Activated CD8-positive, alpha-beta T cell treated with anti-CD3 and anti-CD28 coated beads, Interleukin-2, amount 10 ng/mL, durations not matched to agents 7 days and 5 days (primary cell): ENCODE data around the gene VOPP1. TPM values are rescaled to one million over a fixed set of nuclear protein-coding genes. Genes with fewer than 3 reads are reported as not detected.

Experiments
- ATAC-seq: fragments of 150-1000 bp; cut with Tn5 transposase; one replicate; pipeline ENCODE4 v1.10.0; 2021; ENCODE audit warnings: moderate library complexity
- CTCF ChIA-PET: fragments of 350-600 bp; sonication (Branson Sonifier 250); formaldehyde crosslinking; loops from one replicate; lab custom pipeline; 2021; ENCODE audit warnings: antibody characterized with exemption; lab: Charles Lee
- POLR2A ChIA-PET: fragments of 350-600 bp; sonication (Branson Sonifier 250); formaldehyde crosslinking; loops from one replicate; lab custom pipeline; 2021; ENCODE audit warnings: antibody characterized with exemption; lab: Charles Lee
- DNase-seq: peaks from one replicate; pipeline ENCODE4 v3.0.0-alpha.2; 2020
- H3K27ac Mint-ChIP-seq: one replicate; pipeline ENCODE4 v1.8.0; 2021; ENCODE audit warnings: mild to moderate bottlenecking, mixed read lengths
- H3K27me3 Mint-ChIP-seq: one replicate; pipeline ENCODE4 v1.8.0; 2021; ENCODE audit warnings: low read depth, mixed read lengths
- H3K36me3 Mint-ChIP-seq: one replicate; pipeline ENCODE4 v1.8.0; 2021; ENCODE audit warnings: low read depth, mixed read lengths
- H3K4me1 Mint-ChIP-seq: one replicate; pipeline ENCODE4 v1.8.0; 2021; ENCODE audit warnings: low read depth, mixed read lengths
- H3K4me3 Mint-ChIP-seq: one replicate; pipeline ENCODE4 v1.8.0; 2021; ENCODE audit warnings: mild to moderate bottlenecking, mixed read lengths
- H3K9me3 Mint-ChIP-seq: one replicate; pipeline ENCODE4 v1.8.0; 2022; ENCODE audit warnings: mixed read lengths; ENCODE audit not compliant: insufficient read depth
- total RNA-seq, 2 experiments: library from RNA; stranded (reverse); gene quantifications; one replicate each; pipeline ENCODE4 v1.2.3, GENCODE V29; 2021

The VOPP1 gene
- total RNA-seq, 2 experiments from 2014 or later, result 44.5 to 45.3 TPM

DNA sequence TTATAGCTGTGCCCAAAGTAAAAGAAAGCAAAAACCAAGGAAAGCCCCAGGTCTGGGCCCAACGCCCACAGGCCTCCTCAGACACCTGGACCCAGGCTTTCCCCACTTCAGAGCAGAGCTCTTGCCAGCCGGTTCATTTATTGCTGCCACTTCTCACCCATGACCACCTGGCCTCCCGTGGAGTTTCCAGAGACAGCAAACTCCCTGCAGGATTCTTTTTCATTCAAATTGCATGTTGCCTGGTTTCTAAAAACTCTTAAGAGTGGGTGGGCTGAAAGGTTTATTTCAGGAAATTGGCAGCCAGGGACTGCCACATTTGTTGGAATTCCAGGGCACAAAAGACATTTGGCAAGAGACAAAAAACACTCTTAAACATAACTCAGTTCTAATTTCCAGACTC lies 4.7 kb downstream of the VOPP1 start:
- no peaks in the 10 kb centered on the region for H3K9me3 Mint-ChIP-seq
- no peak overlapping the region for H3K27ac Mint-ChIP-seq
- no peaks in the 10 kb centered on the region for H3K27me3 Mint-ChIP-seq
- ChIA-PET POLR2A (interaction anchor here (8.5 kb wide), 1 partner anchor 34 kb away, joined by 83 read pairs; no protein-coding TSS in a partner anchor), CTCF (interaction anchor here (0.9 to 4.1 kb wide), 2 partner anchors 13 to 35 kb away, joined by 3 to 15 read pairs; no protein-coding TSS in a partner anchor)
- DNase-seq (no peak), ATAC-seq (no peak)
- H3K4me1 Mint-ChIP-seq, result peaks cover 60% of the 10 kb centered on the region
- H3K4me3 Mint-ChIP-seq, result no peak overlapping the region
- peaks cover 18% of the 10 kb centered on the region for H3K36me3 Mint-ChIP-seq

DNA sequence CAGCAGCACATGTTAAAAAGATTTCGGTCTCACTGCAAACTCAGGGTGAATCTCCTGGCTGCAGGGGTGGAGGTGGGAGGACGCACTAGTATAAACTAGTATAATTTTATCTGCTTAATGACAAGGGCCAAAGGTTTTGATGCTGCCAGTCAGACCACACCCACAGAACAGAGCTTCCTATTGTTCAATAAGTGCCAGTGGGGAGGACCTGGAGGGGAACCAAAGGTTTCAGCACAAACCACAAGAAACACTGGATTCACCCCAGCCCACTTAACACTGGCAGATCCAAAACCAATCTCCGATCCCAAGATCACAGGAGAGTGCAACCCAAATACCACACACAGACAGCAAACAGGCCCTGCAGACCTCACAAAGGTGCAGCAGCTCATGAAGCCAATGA lies 6.6 kb downstream of the VOPP1 start:
- H3K36me3 Mint-ChIP-seq, result peaks cover 23% of the 10 kb centered on the region
- H3K27me3 Mint-ChIP-seq, result no peaks in the 10 kb centered on the region
- H3K9me3 Mint-ChIP-seq, result no peaks in the 10 kb centered on the region
- CTCF ChIA-PET, result interaction anchor here (1.0 to 4.1 kb wide), 4 partner anchors 9 to 86 kb away, joined by 3 to 15 read pairs (median 4); no protein-coding TSS in a partner anchor
- POLR2A ChIA-PET, result interaction anchor here (0.8 to 1.5 kb wide), 3 partner anchors 11 to 31 kb away, joined by 3 to 4 read pairs (median 4); no protein-coding TSS in a partner anchor
- H3K4me3 Mint-ChIP-seq, result no peak overlapping the region
- H3K4me1 Mint-ChIP-seq, result peaks cover 58% of the 10 kb centered on the region
- DNase-seq (no peak), ATAC-seq (no peak)
- no peak overlapping the region for H3K27ac Mint-ChIP-seq

DNA sequence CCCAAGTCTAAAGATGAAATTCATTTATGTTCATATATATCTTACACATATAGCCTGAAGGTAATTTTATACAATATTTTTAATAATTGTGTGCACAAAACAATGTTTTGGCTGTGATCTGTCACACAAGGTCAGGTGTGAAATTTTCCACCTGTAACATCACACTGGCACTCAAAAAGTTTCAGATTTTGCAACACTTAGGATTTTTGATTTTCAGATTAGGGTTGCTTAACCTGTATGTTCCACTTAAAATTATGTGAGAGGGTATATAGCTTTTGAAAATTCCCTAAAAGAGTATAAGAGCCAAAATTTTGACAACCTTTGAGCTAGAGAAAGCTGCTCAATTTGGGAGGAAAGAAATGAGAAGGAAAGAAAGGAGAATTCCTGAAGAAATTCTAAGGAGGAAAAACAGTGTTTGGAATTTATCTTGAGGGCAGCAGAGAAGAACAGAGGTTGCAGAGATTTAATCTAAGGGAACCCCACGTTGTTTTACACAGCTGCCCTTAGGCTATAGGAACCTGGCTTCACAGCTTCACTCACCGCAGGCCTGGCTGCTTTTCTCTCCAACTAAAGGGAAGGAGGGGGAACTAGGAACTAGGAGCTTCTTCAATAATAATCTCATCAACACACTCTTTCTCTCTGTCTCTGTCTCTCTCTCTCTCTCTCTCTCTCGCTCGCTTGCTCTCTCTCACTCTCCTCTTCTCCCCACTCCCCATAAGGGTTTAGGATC lies 8.5 kb downstream of the VOPP1 start:
- Mint-ChIP-seq H3K27me3 (no peaks in the 10 kb centered on the region), H3K4me1 (peaks cover 48% of the 10 kb centered on the region), H3K4me3 (no peak overlapping the region), H3K36me3 (peaks cover 23% of the 10 kb centered on the region), H3K9me3 (no peaks in the 10 kb centered on the region), H3K27ac (no peak overlapping the region)
- CTCF ChIA-PET, result interaction anchor here (1.2 to 4.1 kb wide), 3 partner anchors 10 to 29 kb away, joined by 3 to 15 read pairs (median 5); no protein-coding TSS in a partner anchor
- no peak for ATAC-seq
- DNase-seq, result no peak
- POLR2A ChIA-PET, result no interaction called here

DNA sequence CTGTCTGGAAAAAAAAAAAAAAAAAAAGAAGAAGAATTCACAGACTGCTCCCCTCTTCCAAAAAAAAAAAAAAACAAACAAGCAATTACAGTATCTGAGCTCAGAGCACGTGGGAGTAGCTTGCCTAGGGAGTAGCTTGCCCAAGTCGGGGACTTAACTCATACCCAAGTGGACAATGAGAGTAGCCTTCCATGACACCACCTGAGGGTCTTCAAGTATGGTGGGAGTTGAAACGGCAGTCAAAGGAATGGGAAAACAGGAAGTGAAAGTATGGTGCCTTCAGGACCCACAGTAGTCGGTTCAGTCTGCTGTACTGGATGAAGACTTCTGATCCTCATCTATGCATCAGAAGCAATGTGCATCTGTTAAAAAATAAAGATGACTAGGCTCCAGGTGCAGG lies 10.6 kb downstream of the VOPP1 start:
- ChIA-PET CTCF (no interaction called here), POLR2A (no interaction called here)
- DNase-seq (no peak), ATAC-seq (no peak)
- Mint-ChIP-seq H3K4me1 (peaks cover 47% of the 10 kb centered on the region), H3K9me3 (no peaks in the 10 kb centered on the region), H3K4me3 (no peak overlapping the region), H3K36me3 (peaks cover 10% of the 10 kb centered on the region), H3K27ac (no peak overlapping the region), H3K27me3 (no peaks in the 10 kb centered on the region)

DNA sequence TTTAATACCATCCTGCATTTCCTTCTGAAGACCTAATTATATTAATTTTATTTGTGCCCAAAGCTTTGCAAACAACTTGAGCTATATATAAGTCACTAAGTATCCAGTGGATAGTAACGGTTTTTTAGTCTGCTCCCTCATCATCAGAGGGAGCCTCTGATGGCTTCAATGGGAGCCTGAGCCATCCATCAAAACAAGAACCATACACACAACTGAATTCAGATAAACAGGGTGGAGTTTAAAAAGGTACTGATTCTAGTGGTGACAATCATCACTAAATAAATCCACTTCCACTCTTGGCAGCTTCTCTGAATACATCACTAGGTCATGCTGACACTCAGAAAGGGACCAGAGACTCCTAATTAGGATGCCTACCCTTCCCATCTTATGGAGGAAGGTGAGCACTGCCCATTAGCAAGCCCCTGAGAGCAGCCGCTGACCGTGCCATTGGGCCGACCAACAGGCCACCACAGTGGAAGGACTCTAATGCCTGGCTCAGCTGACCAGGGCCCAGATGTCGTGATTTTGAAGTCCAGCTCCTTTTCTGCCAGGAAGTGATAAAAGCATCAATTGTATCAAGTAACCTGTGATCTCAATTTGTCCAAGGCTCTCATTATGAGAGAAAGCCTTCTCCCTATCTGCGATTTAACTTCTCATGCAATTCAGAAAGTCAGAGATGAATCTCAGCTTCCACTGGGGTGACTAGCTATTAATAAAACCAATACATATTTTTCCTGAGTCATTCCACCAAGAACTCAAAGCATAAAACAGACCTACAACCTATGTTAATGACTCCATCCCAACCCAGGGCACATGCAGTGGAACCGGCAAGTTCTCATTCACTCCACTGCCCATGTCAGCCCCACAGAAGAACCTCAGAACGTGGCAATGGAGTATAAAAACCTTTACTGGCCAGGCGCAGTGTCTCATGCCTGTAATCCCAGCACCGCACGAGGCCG lies 13.1 kb downstream of the VOPP1 start:
- H3K4me3 Mint-ChIP-seq, result no peak overlapping the region
- POLR2A ChIA-PET, result interaction anchor here (1.0 kb wide), 1 partner anchor 25 kb away, joined by 10 read pairs; no protein-coding TSS in a partner anchor
- no peaks in the 10 kb centered on the region for H3K9me3 Mint-ChIP-seq
- peaks cover 48% of the 10 kb centered on the region for H3K4me1 Mint-ChIP-seq
- no peak overlapping the region for H3K27ac Mint-ChIP-seq
- ATAC-seq (no peak), DNase-seq (no peak)
- CTCF ChIA-PET, result interaction anchor here (1.4 kb wide), 1 partner anchor 144 kb away, joined by 3 read pairs; no protein-coding TSS in a partner anchor
- peaks cover 22% of the 10 kb centered on the region for H3K36me3 Mint-ChIP-seq
- H3K27me3 Mint-ChIP-seq, result no peaks in the 10 kb centered on the region

DNA sequence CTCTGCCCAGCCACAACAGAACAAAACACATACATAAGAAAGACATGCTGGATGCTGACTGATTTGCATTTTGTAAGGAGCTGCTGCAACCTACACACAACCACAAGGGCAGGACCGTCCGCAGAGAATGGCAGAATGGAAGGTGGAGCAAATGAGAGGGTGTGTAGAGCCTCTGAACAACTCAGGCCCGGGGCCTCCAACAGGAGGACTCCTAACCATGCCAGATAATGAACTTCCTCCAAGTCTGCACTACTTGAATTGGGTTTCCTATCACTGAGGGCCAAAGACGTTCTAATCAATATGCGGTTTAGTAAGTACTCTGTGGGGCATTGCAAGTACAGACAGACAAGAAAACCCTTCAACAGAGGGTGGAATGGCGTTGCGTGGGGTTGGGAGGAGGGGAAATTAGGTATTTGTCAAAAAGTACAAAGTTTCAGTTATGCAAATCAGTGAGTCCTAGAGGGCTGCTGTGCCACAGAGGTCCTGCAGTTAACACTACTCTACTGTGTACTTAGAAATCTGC lies 14.6 kb downstream of the VOPP1 start:
- no peaks in the 10 kb centered on the region for H3K9me3 Mint-ChIP-seq
- H3K27me3 Mint-ChIP-seq, result no peaks in the 10 kb centered on the region
- ChIA-PET CTCF (no interaction called here), POLR2A (no interaction called here)
- no peak overlapping the region for H3K27ac Mint-ChIP-seq
- no peak for DNase-seq
- no peak overlapping the region for H3K4me3 Mint-ChIP-seq
- H3K4me1 Mint-ChIP-seq, result peaks cover 57% of the 10 kb centered on the region
- peak; percentile 30 for ATAC-seq
- H3K36me3 Mint-ChIP-seq, result peaks cover 27% of the 10 kb centered on the region

DNA sequence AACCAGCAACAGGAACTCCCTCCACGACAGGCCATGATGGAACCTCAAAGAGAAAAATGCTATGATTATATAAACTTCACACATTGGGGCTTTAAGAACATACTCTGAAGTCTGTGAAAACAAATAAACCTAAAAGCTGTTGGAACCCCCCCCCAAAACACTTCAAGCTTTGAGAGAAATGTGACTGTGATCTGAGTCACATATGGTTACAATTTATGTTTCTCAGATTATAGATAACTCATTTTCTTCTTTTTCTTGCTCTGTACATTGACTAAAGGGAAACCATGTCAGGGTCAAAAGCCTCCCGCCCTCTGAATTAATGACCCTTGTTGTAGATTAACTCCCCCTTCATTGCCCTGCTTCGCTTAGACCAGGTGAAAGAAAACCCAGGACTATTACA lies 15.8 kb downstream of the VOPP1 start:
- CTCF ChIA-PET, result interaction anchor here (1.0 kb wide), 1 partner anchor 37 kb away, joined by 3 read pairs; no protein-coding TSS in a partner anchor
- POLR2A ChIA-PET, result no interaction called here
- Mint-ChIP-seq H3K27ac (no peak overlapping the region), H3K4me3 (no peak overlapping the region), H3K4me1 (peaks cover 59% of the 10 kb centered on the region), H3K36me3 (peaks cover 20% of the 10 kb centered on the region), H3K9me3 (no peaks in the 10 kb centered on the region), H3K27me3 (no peaks in the 10 kb centered on the region)
- DNase-seq (no peak), ATAC-seq (no peak)

DNA sequence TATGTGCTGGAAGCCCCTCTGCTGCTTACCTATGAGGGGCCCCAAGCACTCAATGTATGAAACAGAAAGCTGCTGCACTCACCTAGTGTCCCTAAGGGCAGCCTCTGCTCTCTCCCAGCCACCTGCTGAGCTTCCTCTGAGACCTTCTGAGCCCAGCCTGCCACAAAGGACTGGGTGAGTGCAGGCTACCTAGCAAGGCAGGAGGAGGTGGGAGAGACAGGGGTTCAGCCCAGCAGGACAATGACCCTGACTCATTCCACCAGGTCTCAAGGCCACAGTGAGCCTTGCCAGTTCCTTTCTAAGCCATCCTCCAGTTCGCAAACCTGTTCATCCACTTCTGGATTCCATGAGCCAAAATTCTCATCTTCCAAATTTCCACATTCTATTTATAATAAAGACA lies 16.3 kb downstream of the VOPP1 start:
- H3K27me3 Mint-ChIP-seq, result no peaks in the 10 kb centered on the region
- H3K4me3 Mint-ChIP-seq, result no peak overlapping the region
- H3K4me1 Mint-ChIP-seq, result peaks cover 57% of the 10 kb centered on the region
- no peaks in the 10 kb centered on the region for H3K9me3 Mint-ChIP-seq
- no peak overlapping the region for H3K27ac Mint-ChIP-seq
- CTCF ChIA-PET, result interaction anchor here (1.0 kb wide), 1 partner anchor 37 kb away, joined by 3 read pairs; no protein-coding TSS in a partner anchor
- peaks cover 20% of the 10 kb centered on the region for H3K36me3 Mint-ChIP-seq
- POLR2A ChIA-PET, result no interaction called here
- ATAC-seq, result no peak
- DNase-seq, result no peak

DNA sequence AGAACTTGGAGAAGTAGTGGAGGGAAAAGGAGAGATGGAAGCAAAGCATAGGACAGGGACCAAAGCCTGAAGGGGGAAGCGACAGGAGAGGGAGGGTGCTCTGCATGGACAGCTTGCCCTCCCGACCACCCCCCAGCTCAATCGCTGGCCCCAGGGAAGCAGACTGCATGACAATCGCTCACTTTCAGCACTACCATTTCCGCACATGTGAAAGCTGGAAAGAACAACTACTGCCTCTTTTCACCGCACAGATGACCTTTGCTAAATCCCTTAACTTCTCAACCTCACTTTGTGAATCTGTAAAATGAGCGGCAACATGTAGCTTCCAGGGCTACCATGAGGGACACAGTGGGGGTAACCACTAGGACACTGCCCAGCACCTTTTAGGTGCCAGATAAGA lies 17.1 kb downstream of the VOPP1 start:
- Mint-ChIP-seq H3K4me1 (peaks cover 49% of the 10 kb centered on the region), H3K9me3 (no peaks in the 10 kb centered on the region), H3K4me3 (no peak overlapping the region), H3K36me3 (peaks cover 20% of the 10 kb centered on the region), H3K27me3 (no peaks in the 10 kb centered on the region), H3K27ac (no peak overlapping the region)
- ChIA-PET CTCF (interaction anchor here (3.2 kb wide), 1 partner anchor 11 kb away, joined by 15 read pairs; no protein-coding TSS in a partner anchor), POLR2A (interaction anchor here (0.5 to 1.3 kb wide), 2 partner anchors 11 to 42 kb away, joined by 3 to 4 read pairs; no protein-coding TSS in a partner anchor)
- ATAC-seq (no peak), DNase-seq (no peak)

DNA sequence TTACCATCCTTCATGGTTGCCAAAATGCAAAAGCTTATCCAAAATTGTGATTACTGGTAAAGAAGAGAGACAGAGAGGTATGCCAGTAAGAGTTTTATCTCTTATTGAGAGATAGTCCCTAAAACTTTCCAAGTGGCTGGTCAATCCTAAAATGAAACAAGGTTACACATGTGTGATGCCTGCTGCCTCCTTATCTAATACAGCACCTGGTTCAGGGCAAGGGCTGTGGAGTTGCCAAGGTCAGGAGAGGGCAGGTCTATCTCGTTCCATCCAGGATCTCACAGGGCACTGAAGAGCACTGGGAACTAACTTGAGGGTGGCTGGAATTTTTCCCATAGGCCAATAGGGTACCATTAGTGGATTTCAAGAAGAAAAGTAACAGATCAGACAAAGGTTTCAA lies 18.3 kb downstream of the VOPP1 start:
- no peaks in the 10 kb centered on the region for H3K27me3 Mint-ChIP-seq
- no peak overlapping the region for H3K4me3 Mint-ChIP-seq
- ChIA-PET POLR2A (interaction anchor here (0.5 to 1.3 kb wide), 2 partner anchors 12 to 75 kb away, joined by 4 read pairs; no protein-coding TSS in a partner anchor), CTCF (interaction anchor here (3.2 kb wide), 1 partner anchor 12 kb away, joined by 15 read pairs; no protein-coding TSS in a partner anchor)
- H3K4me1 Mint-ChIP-seq, result peaks cover 45% of the 10 kb centered on the region
- no peaks in the 10 kb centered on the region for H3K9me3 Mint-ChIP-seq
- ATAC-seq (no peak), DNase-seq (no peak)
- H3K36me3 Mint-ChIP-seq, result peaks cover 20% of the 10 kb centered on the region
- no peak overlapping the region for H3K27ac Mint-ChIP-seq

DNA sequence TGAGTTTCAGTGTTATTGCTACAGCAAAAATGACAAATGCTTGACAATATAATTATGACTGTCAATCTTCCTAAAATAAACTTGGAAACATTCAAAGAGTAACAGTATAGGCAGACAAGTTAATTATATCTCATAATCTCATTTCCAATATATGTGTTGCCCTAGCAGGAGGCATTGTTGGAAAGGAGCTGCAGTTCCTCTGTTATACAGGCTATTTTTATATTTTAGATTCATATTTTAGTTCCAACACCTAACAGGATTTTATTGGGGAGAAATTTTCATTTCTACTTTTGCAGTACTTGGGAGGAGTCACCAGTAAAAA lies 19.3 kb downstream of the VOPP1 start:
- Mint-ChIP-seq H3K4me3 (no peak overlapping the region), H3K27me3 (no peaks in the 10 kb centered on the region), H3K9me3 (no peaks in the 10 kb centered on the region), H3K36me3 (peaks cover 20% of the 10 kb centered on the region), H3K27ac (no peak overlapping the region), H3K4me1 (peaks cover 44% of the 10 kb centered on the region)
- DNase-seq (no peak), ATAC-seq (no peak)
- POLR2A ChIA-PET, result interaction anchor here (0.7 kb wide), 1 partner anchor 39 kb away, joined by 3 read pairs; no protein-coding TSS in a partner anchor
- CTCF ChIA-PET, result interaction anchor here (3.2 kb wide), 1 partner anchor 13 kb away, joined by 15 read pairs; no protein-coding TSS in a partner anchor
